Brain microvascular endothelial cell (primary cell): ENCODE measurements around the gene KLHL35.
"Not testable (repeated sequence)": the region's sequence is repeated elsewhere in the genome, so short reads cannot be mapped to it uniquely, and the experiment has no call there.

Experiments used
- DNase-seq: peaks from one replicate; pipeline ENCODE4 v3.0.0-alpha.2; 2020
- H3K27ac ChIP-seq: fragments of 250-450 bp; sonication (Bioruptor Pico); 2 replicates; pipeline ENCODE4 v1.5.1; 2020; ENCODE audit warnings: mild to moderate bottlenecking, moderate library complexity
- H3K27me3 ChIP-seq: fragments of 250-450 bp; sonication (Bioruptor Pico); replicated peaks from 2 replicates; pipeline ENCODE4 v1.5.1; 2020; ENCODE audit warnings: mild to moderate bottlenecking
- H3K36me3 ChIP-seq: fragments of 250-450 bp; sonication (Bioruptor Pico); replicated peaks from 2 replicates; pipeline ENCODE4 v1.5.1; 2020; ENCODE audit warnings: mild to moderate bottlenecking
- H3K4me3 ChIP-seq: 2 replicates; pipeline ENCODE4 v1.5.1; 2011; ENCODE audit warnings: low read depth, mild to moderate bottlenecking, control low read depth, low read length, moderate library complexity
- in situ Hi-C: cut with HindIII; loops from 2 replicates; pipeline ENCODE4 v1.10.0; 2017; ENCODE audit warnings: low sequenced_read_pairs, low pct_ligation_motif_present
- TF ChIP-seq, protein P1 (sequence below): IDR thresholded peaks from 2 replicates; pipeline ENCODE4 v1.5.1; 2011; ENCODE audit warnings: low read depth, mild to moderate bottlenecking, moderate library complexity, low read length, control low read depth, inconsistent platforms; ENCODE audit errors: missing control alignments

KLHL35 gene

GRCh38 chr11:75422248-75423231, 10.5 kb downstream of the KLHL35 start:
- TF ChIP-seq, protein P1, sequence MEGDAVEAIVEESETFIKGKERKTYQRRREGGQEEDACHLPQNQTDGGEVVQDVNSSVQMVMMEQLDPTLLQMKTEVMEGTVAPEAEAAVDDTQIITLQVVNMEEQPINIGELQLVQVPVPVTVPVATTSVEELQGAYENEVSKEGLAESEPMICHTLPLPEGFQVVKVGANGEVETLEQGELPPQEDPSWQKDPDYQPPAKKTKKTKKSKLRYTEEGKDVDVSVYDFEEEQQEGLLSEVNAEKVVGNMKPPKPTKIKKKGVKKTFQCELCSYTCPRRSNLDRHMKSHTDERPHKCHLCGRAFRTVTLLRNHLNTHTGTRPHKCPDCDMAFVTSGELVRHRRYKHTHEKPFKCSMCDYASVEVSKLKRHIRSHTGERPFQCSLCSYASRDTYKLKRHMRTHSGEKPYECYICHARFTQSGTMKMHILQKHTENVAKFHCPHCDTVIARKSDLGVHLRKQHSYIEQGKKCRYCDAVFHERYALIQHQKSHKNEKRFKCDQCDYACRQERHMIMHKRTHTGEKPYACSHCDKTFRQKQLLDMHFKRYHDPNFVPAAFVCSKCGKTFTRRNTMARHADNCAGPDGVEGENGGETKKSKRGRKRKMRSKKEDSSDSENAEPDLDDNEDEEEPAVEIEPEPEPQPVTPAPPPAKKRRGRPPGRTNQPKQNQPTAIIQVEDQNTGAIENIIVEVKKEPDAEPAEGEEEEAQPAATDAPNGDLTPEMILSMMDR = no peak
- Histone ChIP-seq H3K4me3 (no peak overlapping the region), H3K27me3 (no peaks in the 10 kb centered on the region), H3K27ac (no peak overlapping the region), H3K36me3 (no peaks in the 10 kb centered on the region)
- in situ Hi-C loops = no loop called here
- no peak for DNase-seq

DNA sequence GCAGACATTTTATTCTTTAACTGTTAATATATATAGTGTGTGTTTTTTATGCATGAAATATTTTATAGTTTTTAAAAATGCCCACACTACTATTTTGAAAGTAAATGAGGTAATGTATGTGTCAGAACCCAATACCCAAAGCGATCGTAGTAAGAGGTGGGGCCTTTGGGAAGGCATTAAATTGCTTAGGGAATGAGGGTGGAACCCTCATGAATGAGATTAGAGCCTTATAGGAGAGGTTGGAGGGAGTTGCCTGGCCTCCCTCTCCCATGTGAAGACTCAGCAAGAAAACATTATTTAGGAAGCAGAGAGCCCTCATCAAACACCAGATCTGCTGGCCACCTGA, 11.1 kb downstream of the KLHL35 start:
- TF ChIP-seq, protein P1 = no peak
- Histone ChIP-seq H3K27me3 (no peaks in the 10 kb centered on the region), H3K36me3 (no peaks in the 10 kb centered on the region), H3K4me3 (no peak overlapping the region), H3K27ac (no peak overlapping the region)
- DNase-seq = no peak
- in situ Hi-C loops = no loop called here

- no peak for DNase-seq
- in situ Hi-C loops = no loop called here
- Histone ChIP-seq H3K4me3 (no peak overlapping the region), H3K36me3 (peaks cover under 1% of the 10 kb centered on the region), H3K27me3 (no peaks in the 10 kb centered on the region), H3K27ac (no peak overlapping the region)
- TF ChIP-seq, protein P1 = no peak
Measured at GRCh38 chr11:75421035-75421602, 11.9 kb downstream of the KLHL35 start.

DNA sequence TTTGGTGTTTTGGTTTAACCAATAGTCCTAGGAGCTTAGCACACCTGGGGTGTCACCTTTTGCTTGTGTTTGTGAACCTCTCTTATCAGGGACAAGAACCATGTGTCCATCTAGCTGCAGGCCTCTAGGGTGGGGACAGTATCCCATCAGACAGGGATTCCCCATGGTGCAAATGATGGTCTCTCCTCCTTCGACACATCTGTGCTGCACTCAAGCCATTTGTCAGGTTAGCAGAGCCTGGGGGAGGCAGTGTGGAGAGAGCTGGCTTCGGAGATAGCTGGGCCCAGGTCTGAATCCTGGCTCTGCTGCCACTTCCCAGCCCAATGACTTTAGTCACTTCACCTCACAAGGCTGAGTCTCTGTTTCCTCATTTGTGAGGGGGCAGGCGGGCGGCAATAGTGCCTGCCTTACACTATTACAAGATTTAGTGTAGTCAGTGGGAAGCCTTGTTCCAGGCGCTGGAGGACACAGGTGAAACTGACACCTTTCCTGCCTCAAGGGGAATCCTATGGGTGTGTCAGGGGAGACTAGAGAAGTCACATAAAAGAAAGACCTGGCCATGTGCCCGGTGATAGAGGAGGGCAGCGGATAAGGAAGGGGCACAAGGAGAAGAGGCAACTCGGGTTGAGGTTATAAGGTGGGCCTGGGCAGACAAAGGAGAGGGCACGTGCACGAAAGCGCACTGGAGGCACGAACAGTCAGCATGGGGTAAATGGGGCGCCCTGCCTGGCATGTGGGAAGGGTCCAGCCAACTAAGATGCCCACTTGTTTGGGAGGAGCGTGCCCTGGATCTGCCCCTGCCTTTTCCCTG, 12.6 kb downstream of the KLHL35 start:
- Histone ChIP-seq H3K36me3 (peaks cover 3% of the 10 kb centered on the region), H3K27me3 (no peaks in the 10 kb centered on the region), H3K27ac (no peak overlapping the region), H3K4me3 (no peak overlapping the region)
- TF ChIP-seq, protein P1 = no peak
- in situ Hi-C loops = no loop called here
- DNase-seq = no peak

DNA sequence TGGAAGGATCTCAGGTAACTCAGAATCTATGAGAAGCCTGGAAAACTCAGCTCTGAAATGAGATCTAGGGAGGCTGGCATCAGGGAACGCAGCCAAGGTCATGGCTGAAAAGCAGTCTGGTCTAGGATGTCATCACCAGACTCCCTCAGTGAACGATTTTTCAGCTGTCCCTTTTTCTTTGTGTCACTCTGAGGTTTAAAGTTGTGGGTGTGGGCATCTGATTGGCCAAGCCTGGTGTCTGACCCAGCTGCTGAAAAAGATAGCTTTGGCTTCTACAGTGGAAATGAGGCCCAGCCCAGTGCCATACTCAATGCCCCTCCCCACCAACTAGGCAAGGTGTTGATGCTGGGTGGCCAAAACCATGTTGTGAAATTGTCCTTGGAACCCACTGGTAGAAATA, 19.1 kb downstream of the KLHL35 start:
- in situ Hi-C loops = no loop called here
- TF ChIP-seq, protein P1 = no peak
- no peak overlapping the region for H3K4me3 ChIP-seq
- no peak for DNase-seq
- H3K27me3 ChIP-seq = no peaks in the 10 kb centered on the region
- peaks cover 35% of the 10 kb centered on the region for H3K36me3 ChIP-seq
- H3K27ac ChIP-seq = no peak overlapping the region

- peaks cover 42% of the 10 kb centered on the region for H3K36me3 ChIP-seq
- in situ Hi-C loops, DNase-seq, H3K27me3 ChIP-seq, H3K27ac ChIP-seq, H3K4me3 ChIP-seq: not testable (repeated sequence)
Measured at GRCh38 chr11:75413146-75413545, 19.9 kb downstream of the KLHL35 start.

GRCh38 chr11:75409971-75410370, 23.0 kb downstream of the KLHL35 start:
- H3K27ac ChIP-seq, in situ Hi-C loops: not testable (repeated sequence)
- peaks cover 64% of the 10 kb centered on the region for H3K36me3 ChIP-seq

More at GRCh38 chr11:75409971-75410370, 23.0 kb downstream of the KLHL35 start:
- not testable (repeated sequence) for H3K4me3 ChIP-seq, H3K27me3 ChIP-seq, DNase-seq
